Fibroblast of skin of left biceps (primary cell): Measurements from ENCODE around the gene OAF.
"Not testable (repeated sequence)": the region's sequence is repeated elsewhere in the genome, so short reads cannot be mapped to it uniquely, and the experiment has no call there.

Experiments used
- DNase-seq, 2 experiments: peaks; one replicate each; pipeline ENCODE4 v3.0.0-alpha.2; 2013; ENCODE audit warnings: low read depth in 2 of 2

OAF gene

GRCh38 chr11:120270386-120270785 lies 59.6 kb downstream of the OAF start:
- DNase-seq: no peak

GRCh38 chr11:120271672-120272071 lies 60.8 kb downstream of the OAF start:
- DNase-seq: no peak

DNA sequence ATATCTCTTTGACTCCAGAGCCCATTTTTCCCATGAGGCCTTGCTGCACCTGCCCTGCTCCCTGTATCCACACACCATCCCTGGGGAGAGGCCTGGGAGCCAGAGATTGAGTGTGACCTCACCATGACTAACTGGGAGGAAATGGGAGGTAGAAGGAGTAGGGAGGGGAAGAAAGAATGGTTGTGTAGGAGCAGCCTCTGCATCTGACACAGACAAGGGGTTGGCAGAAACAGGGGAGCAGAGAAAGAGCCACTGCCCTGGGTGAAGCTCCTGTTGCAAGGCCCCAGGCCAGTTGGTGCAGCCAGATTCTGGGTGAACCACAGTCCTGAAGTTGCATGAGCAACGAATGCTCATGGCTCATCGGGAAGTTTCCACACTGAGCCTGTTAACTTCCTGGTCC lies 61.5 kb downstream of the OAF start:
- peak in 1 of 2 experiments; percentile 10 for DNase-seq

GRCh38 chr11:120273432-120273831 lies 62.6 kb downstream of the OAF start:
- DNase-seq: peak in 1 of 2 experiments; percentile 6

DNA sequence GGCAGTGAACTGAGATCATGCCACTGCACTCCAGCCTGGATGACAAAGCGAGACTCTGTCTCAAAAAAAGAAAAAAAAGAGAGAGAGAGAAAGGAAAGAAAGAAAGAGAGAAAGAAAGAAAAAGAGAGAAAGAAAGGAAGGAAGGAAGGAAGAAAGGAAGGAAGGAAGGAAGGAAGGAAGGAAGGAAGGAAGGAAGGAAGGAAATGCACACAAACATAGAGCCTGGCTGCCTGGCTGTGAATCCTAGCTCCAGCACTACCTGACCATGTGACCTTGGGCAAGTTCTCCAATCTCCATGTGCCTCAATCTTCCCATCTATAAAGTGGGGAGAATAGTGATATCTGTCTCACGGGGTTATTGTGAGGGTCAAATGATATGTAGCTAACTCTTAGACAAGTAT lies 63.1 kb downstream of the OAF start:
- DNase-seq: not testable (repeated sequence)

DNA sequence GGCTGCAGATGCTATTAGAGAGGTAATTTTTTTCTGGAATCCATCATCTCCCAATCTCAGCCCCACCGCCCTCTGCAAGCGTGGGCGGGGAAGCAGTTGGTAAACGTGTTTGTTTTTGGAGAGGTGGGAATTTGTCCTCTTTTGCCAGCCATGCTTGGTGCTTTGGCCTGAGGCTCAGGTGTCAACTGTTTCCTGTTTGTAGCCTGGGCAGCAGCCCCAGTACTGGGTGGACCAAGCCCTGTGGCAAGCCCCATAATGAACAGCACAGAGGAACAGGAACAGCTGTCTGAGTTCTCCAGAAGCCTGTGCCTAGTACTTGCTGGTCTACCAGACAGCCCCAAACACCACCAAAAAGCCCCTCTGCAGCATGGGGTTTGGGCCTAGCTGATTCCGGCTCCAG lies 68.7 kb downstream of the OAF start:
- DNase-seq: no peak
